Adrenal gland (tissue), 5 donors: ENCODE data around the gene B9D2.

Experiments
- POLR2A ChIP-seq, 2 donors: fragments of 450-650 bp; IDR thresholded peaks; one replicate each; pipeline ENCODE4 v1.6.1; 2017; ENCODE audit warnings: antibody characterized with exemption in 2 of 2, mild to moderate bottlenecking in 2 of 2, moderate library complexity in 1 of 2
- TF ChIP-seq, protein P1 (sequence below), 6 experiments: fragments of 450-650 bp in 4 of 6; fragments of 200-600 bp in 2 of 6; sonication (generic) in 1 of 6; IDR thresholded peaks; 1 replicate in 5 of 6; 2 replicates in 1 of 6; pipeline versions ENCODE4 v1.5.1 to v1.8.0; 2016 to 2021; ENCODE audit warnings: antibody characterized with exemption in 6 of 6, mild to moderate bottlenecking in 2 of 6, moderate library complexity in 1 of 6
- donor health status: DM: no; HTN: no; CAD: no.

DNA sequence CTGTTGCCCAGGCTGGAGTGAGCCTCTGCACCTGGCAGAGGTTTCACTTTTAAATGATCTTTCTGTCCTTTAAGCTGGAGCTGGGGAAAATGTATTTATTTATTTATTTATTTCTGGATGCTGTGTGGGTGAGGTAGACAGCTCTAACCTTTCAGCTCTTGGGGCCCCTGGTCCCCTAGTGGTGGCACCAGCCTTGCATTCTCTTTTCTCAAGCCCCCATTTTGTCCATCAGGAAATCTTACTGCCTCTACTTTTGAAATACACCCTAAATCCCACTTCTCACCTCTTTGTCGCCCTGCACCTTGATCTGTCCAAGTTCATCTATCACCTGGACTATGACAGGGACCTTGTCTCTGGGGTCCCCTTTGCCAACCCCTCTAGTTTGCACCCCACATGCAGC is 2.1 kb upstream of the B9D2 start:
- TF ChIP-seq, protein P1, sequence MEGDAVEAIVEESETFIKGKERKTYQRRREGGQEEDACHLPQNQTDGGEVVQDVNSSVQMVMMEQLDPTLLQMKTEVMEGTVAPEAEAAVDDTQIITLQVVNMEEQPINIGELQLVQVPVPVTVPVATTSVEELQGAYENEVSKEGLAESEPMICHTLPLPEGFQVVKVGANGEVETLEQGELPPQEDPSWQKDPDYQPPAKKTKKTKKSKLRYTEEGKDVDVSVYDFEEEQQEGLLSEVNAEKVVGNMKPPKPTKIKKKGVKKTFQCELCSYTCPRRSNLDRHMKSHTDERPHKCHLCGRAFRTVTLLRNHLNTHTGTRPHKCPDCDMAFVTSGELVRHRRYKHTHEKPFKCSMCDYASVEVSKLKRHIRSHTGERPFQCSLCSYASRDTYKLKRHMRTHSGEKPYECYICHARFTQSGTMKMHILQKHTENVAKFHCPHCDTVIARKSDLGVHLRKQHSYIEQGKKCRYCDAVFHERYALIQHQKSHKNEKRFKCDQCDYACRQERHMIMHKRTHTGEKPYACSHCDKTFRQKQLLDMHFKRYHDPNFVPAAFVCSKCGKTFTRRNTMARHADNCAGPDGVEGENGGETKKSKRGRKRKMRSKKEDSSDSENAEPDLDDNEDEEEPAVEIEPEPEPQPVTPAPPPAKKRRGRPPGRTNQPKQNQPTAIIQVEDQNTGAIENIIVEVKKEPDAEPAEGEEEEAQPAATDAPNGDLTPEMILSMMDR (IDR thresholded peaks at IDR 0.05): peak in 1 of 6 experiments; percentile 9
- no peak for TF ChIP-seq POLR2A (IDR thresholded peaks at IDR 0.05)
